ENCODE results near the gene IL22RA1. TPM values are rescaled to one million over a fixed set of nuclear protein-coding genes. Genes with fewer than 3 reads are reported as not detected.

IL22RA1 gene
- total and polyA plus RNA-seq, 7 donors: 0.08 to 0.26 (median 0.16) TPM; not detected in 3

DNA sequence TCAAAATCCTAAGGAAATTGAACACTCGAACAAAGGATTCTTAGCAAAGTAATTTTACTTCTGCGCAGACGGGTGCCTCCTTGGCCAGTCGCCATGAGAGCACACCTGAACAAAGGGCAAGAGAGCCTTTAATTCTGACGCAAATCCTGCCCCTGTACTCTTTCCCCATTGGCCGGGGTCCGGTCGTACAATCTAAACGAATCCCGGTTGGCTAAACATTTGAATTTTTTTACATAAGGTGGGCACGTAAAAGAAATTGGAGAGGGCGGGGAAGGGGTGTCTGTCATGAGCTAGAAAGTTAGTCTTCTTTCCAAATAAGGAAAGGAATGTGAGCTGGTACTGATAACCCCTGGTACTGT, 8.2 kb upstream of the IL22RA1 start:
- 51 to 56% (median 52%) methylated on average over 12 of the region's 12 CpGs for WGBS, 3 donors

DNA sequence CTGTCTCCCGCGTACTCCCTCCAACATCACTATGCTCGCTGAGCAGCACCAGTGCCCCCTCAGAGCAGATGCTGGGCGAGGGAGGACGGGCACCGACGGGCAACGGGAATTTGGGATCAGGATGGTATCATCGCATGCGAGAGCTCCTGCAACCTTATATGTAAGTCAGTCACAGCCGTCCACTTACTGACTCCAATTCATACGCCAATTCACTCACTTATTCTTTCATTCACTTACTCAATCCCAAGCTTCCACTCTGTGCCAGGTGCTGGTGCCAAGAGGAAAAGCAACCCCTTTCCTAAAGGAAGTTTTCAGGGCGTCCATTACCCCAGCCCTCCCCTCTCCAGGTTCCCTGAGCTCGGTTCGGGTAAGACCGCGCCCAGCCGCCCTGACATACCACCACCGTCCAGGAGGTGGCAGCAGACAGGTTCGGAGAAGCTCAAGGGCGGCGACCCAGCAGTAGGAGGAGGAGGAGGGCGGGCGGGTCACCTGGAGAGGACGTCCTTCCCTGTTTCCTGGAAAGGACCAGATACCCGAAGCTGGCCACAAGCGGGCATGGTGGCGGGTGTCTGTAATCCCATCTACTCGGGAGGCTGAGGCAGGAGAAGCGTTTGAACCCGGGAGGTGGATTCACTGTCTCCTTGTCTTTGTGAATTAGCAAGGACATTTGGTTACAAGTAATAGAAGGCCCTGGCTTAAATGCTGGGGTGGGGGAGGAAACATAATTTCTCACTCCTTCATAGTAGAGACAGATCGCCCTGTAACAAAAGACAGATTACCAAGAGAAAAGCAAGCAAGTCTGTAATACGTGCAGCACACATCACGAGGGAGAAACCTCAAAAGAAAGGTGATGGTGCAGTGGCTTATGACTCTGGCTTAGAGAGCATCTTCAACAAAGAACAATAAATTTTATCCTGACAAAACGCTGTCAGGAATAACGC, 7.6 kb upstream of the IL22RA1 start:
- WGBS, 3 donors: 15 to 19% (median 17%) methylated on average over 36 of the region's 36 CpGs
- Histone ChIP-seq H3K36me3 (ENCODE audit: insufficient read depth in 1 of 2, low read depth in 1 of 2) (no peaks in the 10 kb centered on the region), H3K4me3 (peak overlapping the region; percentile 41), H3K9me3 (no peaks in the 10 kb centered on the region), H3K4me1 (no peaks in the 10 kb centered on the region), H3K27me3 (ENCODE audit: insufficient read depth in 3 of 3, low read length in 2 of 3) (no peaks in the 10 kb centered on the region), H3K27ac (no peak overlapping the region)
- intact Hi-C loops (cut with DNase I): loop anchor here in 1 of 2 donors (5.0 kb wide), 1 partner anchor 242 kb away; no protein-coding TSS in a partner anchor
- peak; percentile 88 to 92 for DNase-seq
- ATAC-seq: peak; percentile 95 to 98 (median 96)
- TF ChIP-seq, protein P1, sequence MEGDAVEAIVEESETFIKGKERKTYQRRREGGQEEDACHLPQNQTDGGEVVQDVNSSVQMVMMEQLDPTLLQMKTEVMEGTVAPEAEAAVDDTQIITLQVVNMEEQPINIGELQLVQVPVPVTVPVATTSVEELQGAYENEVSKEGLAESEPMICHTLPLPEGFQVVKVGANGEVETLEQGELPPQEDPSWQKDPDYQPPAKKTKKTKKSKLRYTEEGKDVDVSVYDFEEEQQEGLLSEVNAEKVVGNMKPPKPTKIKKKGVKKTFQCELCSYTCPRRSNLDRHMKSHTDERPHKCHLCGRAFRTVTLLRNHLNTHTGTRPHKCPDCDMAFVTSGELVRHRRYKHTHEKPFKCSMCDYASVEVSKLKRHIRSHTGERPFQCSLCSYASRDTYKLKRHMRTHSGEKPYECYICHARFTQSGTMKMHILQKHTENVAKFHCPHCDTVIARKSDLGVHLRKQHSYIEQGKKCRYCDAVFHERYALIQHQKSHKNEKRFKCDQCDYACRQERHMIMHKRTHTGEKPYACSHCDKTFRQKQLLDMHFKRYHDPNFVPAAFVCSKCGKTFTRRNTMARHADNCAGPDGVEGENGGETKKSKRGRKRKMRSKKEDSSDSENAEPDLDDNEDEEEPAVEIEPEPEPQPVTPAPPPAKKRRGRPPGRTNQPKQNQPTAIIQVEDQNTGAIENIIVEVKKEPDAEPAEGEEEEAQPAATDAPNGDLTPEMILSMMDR (IDR thresholded peaks at IDR 0.05): peak; percentile 82

More for the DNA sequence above, 8.2 kb upstream of the IL22RA1 start:
- no peak for ATAC-seq
- Histone ChIP-seq H3K27ac (no peak overlapping the region), H3K4me1 (no peaks in the 10 kb centered on the region), H3K36me3 (ENCODE audit: insufficient read depth in 1 of 2, low read depth in 1 of 2) (no peaks in the 10 kb centered on the region), H3K27me3 (ENCODE audit: insufficient read depth in 3 of 3, low read length in 2 of 3) (no peaks in the 10 kb centered on the region), H3K4me3 (no peak overlapping the region), H3K9me3 (no peaks in the 10 kb centered on the region)
- TF ChIP-seq, protein P1 (IDR thresholded peaks at IDR 0.05): no peak
- intact Hi-C loops (cut with DNase I): loop anchor here in 1 of 2 donors (5.0 kb wide), 1 partner anchor 241 kb away; no protein-coding TSS in a partner anchor
- no peak for DNase-seq

DNA sequence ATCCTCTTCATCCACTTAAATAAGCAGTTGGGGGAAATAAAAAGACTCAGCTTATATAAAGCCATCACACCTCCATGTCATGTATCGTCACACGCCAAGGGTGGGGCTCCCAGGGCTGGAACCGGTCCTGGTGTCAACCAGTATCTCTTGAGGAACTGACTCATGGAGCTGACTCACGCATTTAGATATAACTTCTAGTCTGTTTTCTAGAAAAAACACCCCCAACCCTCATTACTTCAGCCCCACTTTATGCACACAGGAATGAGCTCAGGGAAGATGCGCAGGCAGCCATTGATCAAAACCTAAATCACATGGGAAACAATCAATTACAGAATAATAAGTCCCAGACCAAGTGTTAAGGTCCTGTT, 6.9 kb upstream of the IL22RA1 start:
- TF ChIP-seq, protein P1 (IDR thresholded peaks at IDR 0.05): no peak
- no peaks in the 10 kb centered on the region for H3K36me3 ChIP-seq (ENCODE audit: insufficient read depth in 1 of 2, low read depth in 1 of 2)
- H3K27me3 ChIP-seq (ENCODE audit: insufficient read depth in 3 of 3, low read length in 2 of 3): no peaks in the 10 kb centered on the region
- H3K27ac ChIP-seq: no peak overlapping the region
- no peak for DNase-seq
- ATAC-seq: peak; percentile 60 to 83 (median 79)
- intact Hi-C loops (cut with DNase I): loop anchor here in 1 of 2 donors (5.0 kb wide), 1 partner anchor 242 kb away; no protein-coding TSS in a partner anchor
- H3K4me3 ChIP-seq: no peak overlapping the region
- H3K4me1 ChIP-seq: no peaks in the 10 kb centered on the region
- WGBS, 3 donors: 69 to 85% (median 75%) methylated on average over 5 of the region's 5 CpGs
- no peaks in the 10 kb centered on the region for H3K9me3 ChIP-seq

DNA sequence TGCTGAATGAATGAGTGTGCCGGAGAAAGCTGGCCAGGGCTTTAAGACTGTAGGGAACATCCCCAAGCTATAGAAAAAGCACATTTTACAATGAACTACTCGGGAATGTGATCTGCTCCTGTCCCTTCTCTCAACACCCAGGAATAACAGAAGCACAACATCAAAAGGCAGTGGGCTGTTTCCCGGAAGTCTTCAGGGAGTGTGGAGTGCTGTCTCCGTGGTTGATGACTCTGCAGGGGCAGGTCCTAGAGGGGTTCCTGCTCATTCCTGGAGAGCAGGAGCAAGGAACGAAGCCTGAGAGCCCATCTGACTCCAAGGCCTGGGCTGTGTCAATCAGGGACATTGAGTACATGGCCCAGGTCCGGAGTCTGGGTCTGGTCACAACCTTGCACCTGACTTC, 4.9 kb upstream of the IL22RA1 start:
- no peak overlapping the region for H3K4me3 ChIP-seq
- WGBS, 3 donors: 69 to 72% (median 72%) methylated on average over 6 of the region's 6 CpGs
- TF ChIP-seq, protein P1 (IDR thresholded peaks at IDR 0.05): no peak
- no peak for ATAC-seq
- intact Hi-C loops (cut with DNase I): no loop called here
- no peaks in the 10 kb centered on the region for H3K27me3 ChIP-seq (ENCODE audit: insufficient read depth in 3 of 3, low read length in 2 of 3)
- H3K36me3 ChIP-seq (ENCODE audit: insufficient read depth in 1 of 2, low read depth in 1 of 2): no peaks in the 10 kb centered on the region
- no peak for DNase-seq
- H3K9me3 ChIP-seq: no peaks in the 10 kb centered on the region
- no peaks in the 10 kb centered on the region for H3K4me1 ChIP-seq
- H3K27ac ChIP-seq: no peak overlapping the region
